SW480 (cell line): ENCODE data around the gene NAV2.
A peak's percentile ranks its signal among the peaks of the same experiment; 100 is the strongest.

Experiments used
- DNase-seq: peaks from one replicate; pipeline ENCODE4 v3.0.0-alpha.2; 2016; ENCODE audit warnings: low spot score

NAV2 gene

DNA sequence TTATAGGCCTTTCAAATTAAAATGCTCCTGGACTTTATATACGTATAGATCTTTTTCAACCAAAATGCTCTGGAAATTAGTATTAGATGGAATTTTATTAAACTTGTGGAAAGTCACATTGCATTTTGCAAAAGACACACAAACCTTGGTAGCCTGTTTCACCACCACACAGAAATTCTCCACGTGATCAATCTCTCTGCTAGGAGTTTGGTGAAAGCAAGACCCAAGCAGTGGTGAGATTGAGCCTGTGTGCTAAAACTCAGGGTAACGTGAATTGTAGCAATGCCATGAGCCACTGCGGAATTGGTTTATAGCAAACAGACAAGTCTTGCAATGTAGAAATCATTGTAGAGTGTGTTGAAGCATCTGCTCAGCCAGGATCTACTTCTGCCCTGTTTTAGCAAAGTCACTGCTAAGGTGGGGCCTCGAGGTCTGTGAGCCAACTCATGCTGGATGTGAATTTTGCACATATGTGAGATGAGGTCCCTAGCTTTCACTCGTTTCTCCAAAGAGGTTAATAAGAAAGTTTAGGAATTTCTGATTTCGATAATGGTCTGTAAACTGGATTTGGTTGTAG lies 262.9 kb downstream of the NAV2 start:
- DNase-seq = no peak

DNA sequence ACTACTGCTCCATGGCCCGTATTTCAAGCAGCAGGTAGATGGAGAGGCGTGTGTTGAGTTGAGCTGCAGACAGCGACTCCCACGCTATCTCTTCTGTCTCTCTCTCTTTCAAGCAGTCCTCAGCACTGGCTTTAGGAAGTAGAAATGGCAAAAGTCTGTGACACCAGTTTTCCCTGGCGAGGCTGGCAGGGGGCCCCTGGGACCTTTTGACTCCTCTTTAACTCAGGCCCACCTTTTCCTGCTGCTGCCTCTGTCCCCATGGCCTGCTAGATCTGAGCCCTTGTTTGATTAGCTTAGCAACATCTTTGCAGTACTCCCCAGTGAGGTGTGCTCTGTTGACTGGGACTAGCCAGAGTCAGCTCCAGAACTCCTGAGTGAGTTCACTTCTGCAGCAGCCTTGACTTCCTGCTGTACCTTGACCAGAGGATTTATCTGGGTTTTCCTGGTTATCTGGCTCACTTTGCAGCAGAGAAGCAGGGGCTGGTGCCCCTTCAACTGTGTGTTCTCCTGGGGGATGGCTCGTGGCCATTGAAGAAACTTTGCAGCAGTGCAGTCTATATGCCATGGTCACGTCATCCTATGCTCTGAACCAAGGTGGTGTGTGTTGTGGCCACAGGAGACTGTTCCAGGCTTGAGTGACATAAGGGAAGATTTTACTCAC lies 263.8 kb downstream of the NAV2 start:
- no peak for DNase-seq

DNA sequence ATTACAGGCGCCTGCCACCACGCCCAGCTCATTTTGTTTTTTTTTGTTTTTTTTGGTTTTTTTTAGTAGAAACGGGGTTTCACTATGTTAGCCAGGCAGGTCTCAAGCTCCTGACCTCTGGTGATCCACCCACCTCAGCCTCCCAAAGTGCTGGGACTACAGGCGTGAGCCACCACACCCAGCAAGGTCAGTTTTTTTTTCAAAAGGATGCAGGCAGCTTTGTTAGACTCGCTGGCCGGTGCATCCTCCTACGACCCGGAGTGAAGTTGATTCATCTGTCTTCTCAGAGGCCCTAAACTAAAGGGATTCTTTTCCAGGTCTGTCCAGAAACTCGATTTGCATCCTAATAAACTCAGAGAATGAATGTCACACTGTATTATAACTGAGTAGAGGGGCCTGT lies 265.3 kb downstream of the NAV2 start:
- DNase-seq = no peak

DNA sequence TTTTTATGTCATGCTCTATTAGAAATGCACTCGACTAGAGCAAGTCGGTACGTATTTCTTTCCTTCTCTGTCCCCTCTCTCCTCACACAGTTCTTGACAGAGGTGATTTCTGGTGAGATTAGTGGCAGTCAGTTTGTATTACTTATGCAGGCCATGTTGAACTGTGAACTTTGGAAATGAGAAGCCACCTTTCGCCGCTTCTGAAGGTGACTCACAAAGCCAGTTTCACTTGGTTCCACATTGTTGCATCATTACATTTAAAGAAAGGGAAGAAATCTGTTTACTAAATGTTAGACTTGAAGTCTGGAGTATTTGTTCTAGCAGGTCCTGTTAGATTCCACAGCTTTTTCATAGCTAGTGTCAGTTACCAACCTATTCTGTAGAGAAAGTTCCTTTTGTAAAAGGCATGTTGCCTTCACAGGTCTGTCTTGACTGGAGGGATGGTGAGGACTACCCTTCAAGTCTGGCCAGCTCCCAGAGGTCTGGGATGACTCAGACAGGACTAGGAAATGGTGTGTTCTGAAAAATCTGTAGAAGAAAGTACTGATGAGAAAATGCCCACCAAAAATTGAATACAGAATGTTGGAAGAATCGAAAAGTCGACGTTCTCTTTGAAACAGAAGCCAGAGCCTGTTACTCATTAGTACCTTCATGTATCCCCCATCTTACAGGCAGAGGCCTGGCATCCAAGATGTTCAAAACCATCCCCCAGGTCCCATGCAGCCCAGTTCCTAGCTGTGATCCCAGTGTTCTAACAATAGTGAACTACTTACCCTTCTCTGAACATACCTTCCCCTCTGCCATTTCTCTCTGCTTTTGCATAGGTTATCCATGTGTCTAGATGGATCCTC lies 266.3 kb downstream of the NAV2 start:
- DNase-seq = peak; percentile 85

DNA sequence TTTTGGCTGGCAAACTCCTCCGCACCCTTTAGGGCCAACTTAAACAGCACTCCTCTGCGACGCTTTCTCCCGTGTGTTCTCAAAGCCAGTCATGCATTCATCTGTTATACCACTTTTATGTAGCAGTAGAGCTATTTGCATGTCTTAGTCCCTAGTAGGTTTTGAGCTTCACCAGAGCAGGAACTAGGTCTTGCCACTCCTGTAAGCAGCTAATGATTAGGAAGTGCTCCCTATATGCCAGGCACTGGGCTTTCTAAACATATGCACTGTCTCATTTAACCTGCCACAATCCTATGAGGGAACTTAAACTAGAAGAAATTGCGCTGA lies 266.8 kb downstream of the NAV2 start:
- no peak for DNase-seq

DNA sequence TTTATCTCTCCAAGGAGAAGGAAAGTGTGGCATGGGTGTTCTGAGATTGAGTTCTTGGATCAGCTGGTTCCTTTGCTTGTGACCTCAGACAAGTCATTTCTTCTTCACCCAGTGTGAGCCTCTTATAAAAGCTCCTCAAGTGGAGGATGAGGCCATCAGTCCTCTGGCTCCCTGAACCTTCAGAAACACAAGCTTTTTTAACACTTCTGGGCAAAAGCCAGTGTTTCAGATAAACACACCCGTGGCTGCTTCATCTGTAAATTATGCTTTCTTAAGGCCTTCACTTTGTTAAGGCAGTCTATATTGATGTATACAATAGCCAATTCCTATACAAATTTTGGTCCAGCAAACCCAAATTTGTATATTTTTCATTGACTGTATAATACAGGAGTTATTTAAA lies 267.8 kb downstream of the NAV2 start:
- no peak for DNase-seq

DNA sequence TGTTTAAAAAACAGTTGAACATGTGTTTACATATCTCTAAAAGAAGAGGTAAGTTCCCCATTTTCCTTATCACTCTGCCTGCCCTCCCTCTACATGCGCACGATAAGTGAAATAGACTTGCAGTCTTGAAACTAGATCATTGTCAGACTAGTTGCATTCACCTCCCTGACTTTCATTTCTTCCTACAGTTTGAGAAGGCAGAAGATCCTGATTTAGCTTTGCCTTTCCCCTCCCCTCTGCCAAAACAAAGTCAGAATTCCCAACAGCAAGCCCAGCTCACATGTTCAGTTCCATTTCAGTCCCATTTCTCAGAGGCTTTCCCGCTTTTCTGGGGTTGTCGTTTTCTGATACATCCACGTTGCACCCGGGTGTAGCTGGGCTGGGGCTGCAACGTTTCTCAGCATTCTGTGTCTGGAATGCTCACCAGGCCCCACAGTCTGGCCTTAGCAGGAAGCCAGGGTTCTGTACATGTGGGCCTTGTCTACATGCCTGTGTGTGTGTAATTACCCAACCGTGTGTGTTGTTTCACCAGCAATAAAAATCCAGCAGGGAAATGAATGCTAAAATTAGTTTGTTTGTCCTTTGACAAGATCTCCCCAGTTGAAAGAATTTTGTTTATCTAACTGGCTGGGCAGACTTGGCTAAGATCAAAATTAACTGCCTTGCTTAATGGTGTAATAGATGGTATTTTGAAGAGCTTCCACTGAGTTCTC lies 268.5 kb downstream of the NAV2 start:
- DNase-seq = no peak

DNA sequence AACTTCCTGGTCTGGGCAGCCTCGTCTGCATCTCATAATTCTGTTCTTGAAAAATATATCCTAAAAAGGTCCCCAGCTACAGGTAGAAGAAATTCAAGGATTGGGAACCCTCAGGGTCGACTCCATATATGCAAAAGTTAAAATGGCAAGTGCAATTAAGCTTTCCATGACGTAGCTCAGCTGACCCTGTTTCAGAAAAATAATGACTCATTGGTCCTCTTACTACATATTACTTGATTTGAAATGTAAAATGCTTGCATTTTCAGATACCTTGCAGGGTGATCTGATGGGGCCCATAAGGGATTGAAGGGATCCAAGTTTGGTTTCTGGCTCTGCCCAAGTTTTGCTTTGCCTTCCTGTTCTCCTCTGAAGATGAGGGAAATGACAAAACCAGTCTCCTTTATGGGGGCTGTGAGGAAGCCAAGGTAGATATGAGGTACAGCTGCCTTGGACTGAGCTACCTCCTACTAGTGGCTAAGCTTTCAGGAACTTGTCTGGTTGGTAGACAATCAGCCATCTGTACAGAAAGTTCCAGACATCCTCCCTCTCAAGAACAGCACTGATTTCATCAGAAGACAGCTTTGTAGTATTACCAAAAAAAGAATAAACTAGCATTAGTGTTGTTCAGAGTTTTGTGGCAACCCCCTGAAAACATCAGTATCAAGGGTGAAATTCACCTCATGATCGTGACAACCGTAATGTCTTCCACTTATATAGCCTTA lies 270.3 kb downstream of the NAV2 start:
- DNase-seq = no peak

DNA sequence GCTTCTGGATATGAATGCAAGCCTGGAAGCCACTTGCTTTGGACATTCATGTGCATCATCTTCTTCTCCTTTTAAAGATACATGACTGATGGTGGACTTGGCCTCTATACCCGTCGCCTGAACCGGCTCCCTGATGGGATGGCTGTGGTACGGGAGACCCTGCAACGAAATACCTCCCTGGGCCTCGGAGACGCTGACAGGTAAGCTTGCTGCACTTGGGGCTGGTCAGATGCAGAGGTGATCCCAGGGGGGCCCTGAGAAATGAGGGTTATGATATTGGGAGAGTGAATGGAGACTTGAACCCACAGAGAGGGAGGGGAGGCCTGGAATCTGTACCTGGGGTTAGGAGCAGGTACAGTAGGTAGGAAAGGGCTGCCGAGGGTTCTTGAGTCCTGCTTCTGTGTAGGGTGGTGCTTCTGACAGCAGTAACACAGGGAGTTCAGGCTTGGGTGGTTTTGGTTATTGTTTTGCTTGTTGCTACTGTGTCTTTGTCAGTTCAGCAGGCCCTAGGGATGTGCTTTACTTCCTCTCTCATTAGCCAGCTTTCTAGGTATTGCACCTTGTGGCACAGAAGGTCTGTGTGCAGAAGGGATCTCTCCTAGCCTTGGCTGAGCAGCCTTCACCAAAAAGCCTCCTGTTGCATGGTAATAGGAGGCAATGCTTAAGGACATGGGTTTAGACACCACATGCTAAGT lies 271.6 kb downstream of the NAV2 start:
- DNase-seq = no peak

DNA sequence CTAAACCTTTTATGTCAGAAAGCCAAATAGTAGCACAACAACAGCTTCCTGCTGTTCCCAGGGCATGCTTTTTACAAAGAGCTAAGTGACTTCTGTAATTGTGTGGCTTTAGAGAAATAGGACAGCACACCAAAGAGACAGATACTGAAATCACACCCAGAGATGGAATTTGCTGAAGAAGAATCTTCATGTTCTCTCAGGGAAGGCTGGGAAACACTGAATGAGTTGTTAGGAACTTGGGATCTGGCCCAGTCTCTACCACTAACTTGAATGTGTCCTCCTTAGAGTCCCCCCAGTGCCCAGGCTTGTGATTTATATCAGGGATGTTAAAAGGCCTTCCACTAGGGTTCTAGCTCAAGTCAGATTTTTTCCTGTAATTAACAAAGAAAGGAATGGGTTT lies 272.5 kb downstream of the NAV2 start:
- no peak for DNase-seq

DNA sequence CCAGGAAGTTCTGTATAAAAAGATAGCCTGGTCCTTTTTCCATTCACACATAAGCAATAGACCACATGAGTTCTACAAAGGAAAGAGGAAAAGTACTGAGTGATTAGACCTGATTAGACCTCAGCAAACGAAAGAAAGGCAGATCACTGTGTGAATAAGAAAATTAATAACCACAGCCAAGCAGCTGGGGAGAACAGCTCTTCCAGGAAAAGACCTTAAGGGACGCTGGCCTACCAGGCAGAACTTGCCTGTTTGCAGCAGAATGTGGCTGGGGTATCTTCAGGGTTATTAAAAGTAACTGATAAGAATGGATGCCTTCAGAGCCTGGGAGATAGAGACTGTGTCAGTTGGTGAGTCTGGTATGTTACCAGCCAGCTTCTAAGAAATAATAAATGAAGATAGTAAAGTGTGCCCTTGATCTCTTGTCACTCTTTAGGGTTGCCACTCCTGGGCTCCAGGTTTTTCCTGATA lies 274.7 kb downstream of the NAV2 start:
- DNase-seq = no peak

DNA sequence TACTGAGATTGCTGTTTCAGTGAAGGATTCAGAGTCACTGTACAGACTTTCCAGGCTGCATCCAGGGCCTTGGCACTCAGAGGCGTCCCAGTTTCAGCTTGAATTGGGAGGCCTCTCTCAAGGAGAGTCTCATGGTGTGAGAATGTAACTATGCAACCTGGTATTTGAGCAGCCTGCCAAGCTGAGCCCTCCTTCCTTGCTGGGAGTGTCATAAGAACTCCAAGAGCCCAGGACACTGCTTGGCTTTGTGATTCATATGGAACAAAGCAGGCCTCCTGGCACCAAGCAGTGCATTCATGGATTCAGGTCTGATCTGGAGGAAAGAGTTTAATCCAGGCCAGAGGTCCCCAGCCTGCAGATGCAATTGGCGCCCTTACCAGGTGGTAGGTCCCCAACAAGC lies 276.0 kb downstream of the NAV2 start:
- DNase-seq = no peak

DNA sequence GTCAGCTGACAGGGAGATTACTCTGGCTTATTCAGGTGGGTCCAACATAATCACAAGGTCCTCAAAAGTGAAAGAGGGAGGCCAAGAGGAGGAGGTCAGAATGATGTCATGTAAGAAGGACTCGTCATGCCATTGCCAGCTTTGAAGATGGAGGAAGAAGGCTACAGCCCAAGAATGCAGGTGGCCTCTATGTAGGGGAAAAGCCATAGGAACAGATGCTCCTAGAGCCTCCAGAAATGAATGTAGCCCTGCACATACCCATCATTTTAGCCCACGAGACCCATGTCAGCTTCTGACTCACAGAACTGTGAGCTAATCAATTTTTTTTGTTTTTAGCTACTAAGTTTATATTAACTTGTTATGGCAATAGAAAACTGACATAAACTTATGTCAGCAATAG lies 276.6 kb downstream of the NAV2 start:
- DNase-seq = no peak

DNA sequence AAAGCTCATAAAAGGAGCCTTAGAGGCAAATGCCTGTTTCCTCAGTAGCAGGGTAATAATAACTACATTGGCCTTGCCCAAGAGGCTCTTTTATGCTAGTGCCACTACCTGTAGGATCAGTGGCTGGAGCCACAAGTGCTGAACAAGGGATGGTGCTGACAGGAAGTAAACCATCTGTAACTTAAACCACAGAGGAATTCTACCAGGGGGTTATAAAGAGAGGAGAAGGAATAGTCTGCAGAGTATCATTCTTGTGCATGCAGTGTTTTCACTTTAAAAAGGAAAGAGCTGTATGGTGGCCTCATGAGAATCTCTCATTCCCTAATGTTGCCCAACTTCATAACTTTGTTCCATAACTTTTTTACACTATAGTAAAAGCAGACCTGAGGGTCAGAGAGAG lies 279.5 kb downstream of the NAV2 start:
- DNase-seq = no peak

DNA sequence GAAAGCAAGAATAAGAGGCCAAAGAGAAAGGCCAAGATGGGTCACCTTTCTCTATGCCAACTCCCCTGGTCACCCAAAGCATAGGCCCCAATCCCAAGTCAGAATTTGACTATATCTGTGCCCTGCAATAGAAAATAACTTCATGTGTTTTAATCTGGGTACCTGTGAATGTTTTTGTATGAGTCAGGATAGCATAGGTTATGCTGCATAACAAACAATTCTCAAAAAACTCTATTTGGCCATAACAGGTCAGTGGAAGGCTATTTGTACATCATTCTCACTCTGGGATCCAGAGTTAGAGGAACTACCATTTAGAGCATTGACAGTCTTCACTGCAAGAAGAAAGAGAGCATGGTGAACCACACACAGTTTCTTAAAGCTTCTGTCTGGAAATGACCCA lies 280.4 kb downstream of the NAV2 start:
- DNase-seq = no peak

DNA sequence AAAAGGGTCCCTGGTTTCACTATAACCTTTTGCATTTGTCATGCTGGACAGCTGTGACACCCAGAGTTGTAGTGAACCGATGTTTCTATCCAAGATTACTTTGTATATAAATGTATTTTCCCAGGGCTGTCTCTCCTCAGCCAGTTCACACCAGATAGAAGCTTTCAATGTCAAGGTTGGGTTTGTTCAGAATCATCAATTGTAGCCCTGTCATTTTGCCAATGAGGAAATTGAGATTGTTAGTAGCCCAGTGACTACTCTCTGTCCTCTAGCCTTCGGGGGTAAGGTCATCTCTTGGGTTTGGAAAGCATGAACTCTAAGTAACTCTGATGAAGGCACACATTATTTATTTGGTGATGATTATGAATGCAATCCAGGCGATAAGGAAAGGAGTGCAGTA lies 282.0 kb downstream of the NAV2 start:
- DNase-seq = no peak

DNA sequence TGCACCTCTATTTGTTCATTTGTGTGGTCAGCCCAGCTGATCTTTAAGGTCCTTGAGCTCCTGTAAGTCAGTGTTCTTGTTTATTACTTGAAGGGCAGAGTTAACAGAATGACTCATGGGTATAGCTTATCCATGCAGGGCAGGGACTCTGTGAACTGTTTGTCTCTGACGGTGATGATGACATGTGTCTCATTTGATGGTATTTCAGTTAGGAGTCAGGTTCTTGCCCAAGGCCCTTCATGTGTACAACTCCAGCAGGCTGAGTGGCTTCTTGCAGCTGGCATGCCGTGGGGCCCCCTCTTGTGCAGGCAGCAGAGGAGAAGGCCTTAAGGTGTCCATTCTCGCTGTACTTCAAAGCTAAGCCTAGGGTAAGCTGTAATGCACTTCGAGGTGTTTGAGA lies 282.5 kb downstream of the NAV2 start:
- no peak for DNase-seq

DNA sequence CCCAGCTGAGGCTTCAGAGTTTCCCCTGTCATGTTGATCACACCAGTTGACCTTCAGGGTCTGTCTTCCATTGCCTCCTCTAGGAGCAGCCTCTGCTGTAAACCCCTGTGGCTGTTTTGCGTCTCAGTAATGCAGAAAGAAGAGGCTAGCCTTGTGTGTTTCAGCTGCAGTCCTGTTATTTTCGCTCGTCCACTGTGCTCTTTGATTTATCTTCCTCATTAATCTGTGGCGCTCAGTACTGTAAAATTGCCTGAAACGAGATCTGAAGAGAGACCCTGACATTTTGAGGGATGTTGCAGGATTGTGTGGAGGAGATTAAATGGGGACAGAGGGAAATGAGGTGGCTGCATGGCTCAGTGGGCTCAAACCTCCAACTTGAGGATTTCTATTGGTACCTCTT lies 283.9 kb downstream of the NAV2 start:
- no peak for DNase-seq

DNA sequence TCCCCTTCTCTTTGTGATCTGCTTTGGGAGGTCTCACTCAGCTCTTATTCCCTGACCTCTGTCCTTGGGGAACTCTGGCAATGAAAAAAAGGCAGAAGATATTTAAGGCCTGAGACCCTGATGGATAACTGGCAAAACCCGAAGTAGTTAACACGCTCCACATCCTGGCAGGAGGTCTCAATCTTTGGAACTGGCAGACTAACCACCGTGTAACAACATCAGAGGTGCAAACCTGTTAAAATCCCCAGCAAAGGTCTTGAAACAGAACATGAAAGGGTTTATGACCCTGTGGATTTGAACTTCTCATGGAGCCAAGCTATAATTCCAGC lies 287.3 kb downstream of the NAV2 start:
- no peak for DNase-seq

DNA sequence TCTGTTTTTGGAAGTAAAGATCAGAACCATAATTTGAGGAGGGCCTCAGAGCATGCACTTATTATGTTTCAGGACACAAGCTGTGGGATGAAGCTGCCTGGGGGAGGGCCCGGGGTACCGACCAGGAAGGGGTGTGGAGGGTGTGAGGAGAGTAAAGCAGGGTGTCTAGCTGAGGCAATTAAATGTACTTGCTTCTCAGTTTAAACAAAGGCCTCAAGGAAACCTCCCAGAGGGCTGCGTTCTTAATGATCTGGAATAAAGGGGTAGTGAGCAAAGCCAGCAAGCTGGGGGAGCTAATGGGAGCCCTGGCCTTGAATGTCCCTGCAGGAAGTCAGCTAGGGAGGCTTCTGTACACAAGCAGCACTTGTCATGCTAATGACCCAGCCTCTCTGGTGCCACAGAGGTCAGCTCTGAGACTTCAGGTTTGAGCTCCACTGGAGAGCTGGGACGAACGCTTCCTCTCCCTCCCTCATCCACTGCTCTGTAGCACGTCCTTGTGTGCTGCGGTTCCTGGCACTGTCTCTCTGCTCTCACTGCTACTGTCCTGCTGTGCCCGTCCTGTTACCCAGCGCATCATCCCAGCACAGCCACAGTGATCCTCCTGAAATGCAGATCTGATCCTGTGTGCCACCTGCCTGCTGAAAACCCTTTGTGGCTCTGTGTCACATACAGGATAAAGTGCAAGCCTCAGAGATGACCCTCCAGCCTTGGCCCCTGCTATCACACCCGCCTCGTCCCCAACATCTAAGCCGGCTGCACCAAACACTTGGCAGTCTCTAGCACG lies 287.9 kb downstream of the NAV2 start:
- no peak for DNase-seq
